Testis (tissue), 2 donors: ENCODE results near the gene MXRA8.

Source experiments
- CTCF ChIP-seq, 3 experiments: fragments of 450-650 bp in 2 of 3; fragments of 200-600 bp in 1 of 3; sonication (generic) in 1 of 3; IDR thresholded peaks; one replicate each; pipeline ENCODE4 v1.5.1; 2016 to 2019; ENCODE audit warnings: antibody characterized with exemption in 3 of 3, mild to moderate bottlenecking in 2 of 3, moderate library complexity in 1 of 3
- POLR2A ChIP-seq: fragments of 450-650 bp; IDR thresholded peaks from one replicate; pipeline ENCODE4 v1.6.1; 2017; ENCODE audit warnings: antibody characterized with exemption, mild to moderate bottlenecking, moderate library complexity

- TF ChIP-seq POLR2A, result no peak
- TF ChIP-seq CTCF (IDR thresholded peaks at IDR 0.05), result no peak
Observed at GRCh38 chr1:1306070-1306660, 52.2 kb downstream of the MXRA8 start.
